ENCODE measurements around the gene PLAAT5. TPM values are rescaled to one million over a fixed set of nuclear protein-coding genes. Genes with fewer than 3 reads are reported as not detected.

Gene PLAAT5
- total RNA-seq, 6 experiments from 2014 or later, result not detected

GRCh38 chr11:63485777-63486176, 5.2 kb downstream of the PLAAT5 start:
- no peaks in the 10 kb centered on the region for H3K9me3 ChIP-seq
- DNase-seq, result no peak
- intact Hi-C loops (cut with DNase I), result no loop called here
- TF ChIP-seq POLR2A (IDR thresholded peaks at IDR 0.05) (no peak), CTCF (IDR thresholded peaks at IDR 0.05) (no peak)
- no peaks in the 10 kb centered on the region for H3K36me3 ChIP-seq
- ATAC-seq, result no peak
- H3K4me1 ChIP-seq, result peaks cover 0 to under 1% (median 0%) of the 10 kb centered on the region in 4 donors
- H3K27ac ChIP-seq, result no peak overlapping the region
- H3K27me3 ChIP-seq, result no peaks in the 10 kb centered on the region
- no peak overlapping the region for H3K4me3 ChIP-seq
- 43% methylated on average over 3 of the region's 3 CpGs for WGBS (ENCODE audit: insufficient coverage, low coverage, low lambda C conversion rate, missing lambda C conversion rate)

- 72% methylated on average over 5 of the region's 6 CpGs for WGBS (ENCODE audit: insufficient coverage, low coverage, low lambda C conversion rate, missing lambda C conversion rate)
Observed at GRCh38 chr11:63480039-63480438, 10.9 kb downstream of the PLAAT5 start.

GRCh38 chr11:63478896-63479295, 12.1 kb downstream of the PLAAT5 start:
- peak; percentile 86 to 93 (median 91) for TF ChIP-seq CTCF (IDR thresholded peaks at IDR 0.05)
- TF ChIP-seq POLR2A (IDR thresholded peaks at IDR 0.05), result no peak
- H3K4me1 ChIP-seq, result no peaks in the 10 kb centered on the region
- DNase-seq (peak in 1 of 3 donors; percentile 59), ATAC-seq (peak; percentile 92 to 97 (median 96))
- H3K9me3 ChIP-seq, result no peaks in the 10 kb centered on the region
- no peak overlapping the region for H3K4me3 ChIP-seq
- H3K27ac ChIP-seq, result no peak overlapping the region
- WGBS (ENCODE audit: insufficient coverage, low coverage, low lambda C conversion rate, missing lambda C conversion rate), result 14% methylated on average over 5 of the region's 5 CpGs
- intact Hi-C loops (cut with DNase I), result loop anchor here in 1 of 2 donors (10.0 kb wide), 1 partner anchor 156 kb away; no protein-coding TSS in a partner anchor
- H3K27me3 ChIP-seq, result no peaks in the 10 kb centered on the region
- no peaks in the 10 kb centered on the region for H3K36me3 ChIP-seq

More at GRCh38 chr11:63480039-63480438, 10.9 kb downstream of the PLAAT5 start:
- H3K36me3 ChIP-seq, result no peaks in the 10 kb centered on the region
- H3K4me3 ChIP-seq, result no peak overlapping the region
- TF ChIP-seq CTCF (IDR thresholded peaks at IDR 0.05), result no peak
- DNase-seq (no peak), ATAC-seq (no peak)
- no peaks in the 10 kb centered on the region for H3K4me1 ChIP-seq
- H3K9me3 ChIP-seq, result no peaks in the 10 kb centered on the region
- H3K27me3 ChIP-seq, result no peaks in the 10 kb centered on the region
- intact Hi-C loops (cut with DNase I), result no loop called here
- H3K27ac ChIP-seq, result no peak overlapping the region

GRCh38 chr11:63476618-63477017, 14.3 kb downstream of the PLAAT5 start:
- ATAC-seq, result no peak

More at GRCh38 chr11:63476618-63477017, 14.3 kb downstream of the PLAAT5 start:
- intact Hi-C loops (cut with DNase I), result loop anchor here in 1 of 2 donors (10.0 kb wide), 1 partner anchor 158 kb away; no protein-coding TSS in a partner anchor
- DNase-seq, result no peak
- Histone ChIP-seq H3K4me1 (no peaks in the 10 kb centered on the region), H3K27me3 (no peaks in the 10 kb centered on the region), H3K36me3 (no peaks in the 10 kb centered on the region), H3K9me3 (no peaks in the 10 kb centered on the region), H3K4me3 (no peak overlapping the region), H3K27ac (no peak overlapping the region)
- no peak for TF ChIP-seq POLR2A (IDR thresholded peaks at IDR 0.05)
- TF ChIP-seq CTCF (IDR thresholded peaks at IDR 0.05), result no peak

Data from right lobe of liver (tissue), 6 donors.